Natural killer cell (primary cell): Measurements from ENCODE around the gene TIMM44. TPM values are rescaled to one million over a fixed set of nuclear protein-coding genes. Genes with fewer than 3 reads are reported as not detected.

Experiments used
- ATAC-seq, 3 donors: fragments of 150-1000 bp in 2 of 3; fragments of 200-7000 bp in 1 of 3; cut with Tn5 transposase; 1 replicate in 1 of 3; 2 replicates in 2 of 3; pipeline ENCODE4 v1.10.0; 2021; ENCODE audit warnings: mild to moderate bottlenecking in 2 of 3, moderate library complexity in 2 of 3
- DNase-seq, 2 donors: peaks; one replicate each; pipeline versions ENCODE4 v3.0.0 to v3.0.0-alpha.2; 2013 to 2021; ENCODE audit warnings: mixed read lengths in 1 of 2
- H3K27ac ChIP-seq: one replicate; pipeline ENCODE4 v1.5.1; 2013; ENCODE audit warnings: mild to moderate bottlenecking, low read length
- H3K27me3 ChIP-seq: one replicate; pipeline ENCODE4 v1.6.1; 2013; ENCODE audit warnings: low read length; ENCODE audit not compliant: control insufficient read depth, insufficient read depth
- H3K36me3 ChIP-seq: one replicate; pipeline ENCODE4 v1.6.1; 2013; ENCODE audit warnings: low read length; ENCODE audit not compliant: control insufficient read depth, insufficient read depth
- H3K4me1 ChIP-seq: one replicate; pipeline ENCODE4 v1.6.1; 2013; ENCODE audit warnings: low read length; ENCODE audit not compliant: control insufficient read depth, insufficient read depth
- H3K4me3 ChIP-seq: one replicate; pipeline ENCODE4 v1.5.1; 2013; ENCODE audit warnings: low read length
- H3K9me3 ChIP-seq: one replicate; pipeline ENCODE4 v1.6.1; 2013; ENCODE audit warnings: low read length; ENCODE audit not compliant: control insufficient read depth, insufficient read depth
- H3K27ac Mint-ChIP-seq, 2 donors: one replicate each; pipeline ENCODE4 v1.8.0; 2022; ENCODE audit warnings: mild to moderate bottlenecking in 2 of 2, mixed read lengths in 2 of 2, moderate library complexity in 1 of 2
- H3K27me3 Mint-ChIP-seq, 2 donors: one replicate each; pipeline ENCODE4 v1.8.0; 2022; ENCODE audit warnings: low read depth in 2 of 2, mixed read lengths in 2 of 2
- H3K36me3 Mint-ChIP-seq: one replicate; pipeline ENCODE4 v1.8.0; 2022; ENCODE audit warnings: mixed read lengths
- H3K4me1 Mint-ChIP-seq, 2 donors: one replicate each; pipeline ENCODE4 v1.8.0; 2022; ENCODE audit warnings: mixed read lengths in 2 of 2
- H3K4me3 Mint-ChIP-seq: one replicate; pipeline ENCODE4 v1.8.0; 2022; ENCODE audit warnings: mild to moderate bottlenecking, moderate library complexity, mixed read lengths
- H3K9me3 Mint-ChIP-seq, 2 donors: one replicate each; pipeline ENCODE4 v1.8.0; 2022; ENCODE audit warnings: mixed read lengths in 2 of 2
- CTCF ChIP-seq: fragments of 200-600 bp; IDR thresholded peaks from one replicate; pipeline ENCODE4 v1.8.0; 2022; ENCODE audit warnings: antibody characterized with exemption
- WGBS: methylation state at CpG from one replicate; pipeline ENCODE4 v1.1.7; 2013; ENCODE audit warnings: missing lambda C conversion rate; ENCODE audit not compliant: insufficient coverage; 5-methylcytosine and 5-hydroxymethylcytosine counted together
- intact Hi-C: fragments of 100-400 bp; cut with micrococcal nuclease; formaldehyde crosslinking; loops from one replicate; pipeline ENCODE4 v1.14.2; 2022
- total RNA-seq, 4 donors: library from RNA; stranded (reverse); fragments of 120-200 nt in 1 of 4; gene quantifications; one replicate each; pipeline versions ENCODE4 v1.2.3 to v1.2.4, GENCODE V29; 2013 to 2022

The TIMM44 gene
- total RNA-seq, 3 donors from 2014 or later (not counting 1 experiment from before 2014, with no cell fraction given): 83.3 to 116 (median 89.4) TPM

DNA sequence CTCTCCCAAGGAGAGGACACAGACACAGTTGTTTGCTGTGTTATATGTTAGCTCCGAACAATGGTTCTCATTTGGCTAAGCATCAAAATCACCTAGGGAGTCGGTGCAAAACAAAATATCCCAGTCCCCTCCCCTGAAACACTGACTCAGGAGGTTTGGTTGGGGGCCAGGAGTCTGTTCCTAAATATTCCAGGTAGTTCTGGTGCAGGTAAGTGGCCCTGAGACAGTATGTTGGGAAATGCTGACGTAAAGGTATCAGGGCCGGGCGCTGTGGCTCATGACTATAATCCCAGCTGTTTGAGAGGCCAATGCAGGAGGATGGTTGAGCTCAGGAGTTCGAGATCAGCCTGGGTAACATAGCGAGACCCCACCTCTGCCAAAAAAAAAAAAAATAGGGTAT is 42.1 kb downstream of the TIMM44 start:
- TF ChIP-seq CTCF: no peak
- intact Hi-C loops: no loop called here
- H3K4me3 ChIP-seq: no peak overlapping the region
- WGBS: 93% methylated on average over 5 of the region's 7 CpGs
- no peaks in the 10 kb centered on the region for H3K27me3 ChIP-seq
- ATAC-seq (no peak), DNase-seq (no peak)
- Mint-ChIP-seq H3K27me3 (peaks cover 0 to 6% of the 10 kb centered on the region in 2 donors), H3K9me3 (no peaks in the 10 kb centered on the region), H3K4me1 (peaks cover 20 to 34% of the 10 kb centered on the region in 2 donors), H3K4me3 (no peak overlapping the region), H3K36me3 (no peaks in the 10 kb centered on the region), H3K27ac (no peak overlapping the region)
- H3K4me1 ChIP-seq: peaks cover 28% of the 10 kb centered on the region
- H3K36me3 ChIP-seq: peaks cover 9% of the 10 kb centered on the region
- H3K9me3 ChIP-seq: no peaks in the 10 kb centered on the region
- no peak overlapping the region for H3K27ac ChIP-seq

- Mint-ChIP-seq H3K36me3 (no peaks in the 10 kb centered on the region), H3K27ac (no peak overlapping the region), H3K9me3 (no peaks in the 10 kb centered on the region), H3K27me3 (peaks cover 0 to 6% of the 10 kb centered on the region in 2 donors), H3K4me3 (no peak overlapping the region), H3K4me1 (peaks cover 20 to 30% of the 10 kb centered on the region in 2 donors)
- TF ChIP-seq CTCF: no peak
- DNase-seq (no peak), ATAC-seq (no peak)
- H3K4me3 ChIP-seq: no peak overlapping the region
- H3K27me3 ChIP-seq: no peaks in the 10 kb centered on the region
- intact Hi-C loops: no loop called here
- H3K36me3 ChIP-seq: peaks cover 5% of the 10 kb centered on the region
- H3K4me1 ChIP-seq: peaks cover 26% of the 10 kb centered on the region
- WGBS: 93% methylated on average over 3 of the region's 3 CpGs
- no peaks in the 10 kb centered on the region for H3K9me3 ChIP-seq
- no peak overlapping the region for H3K27ac ChIP-seq
Measured at GRCh38 chr19:7900931-7901330, 42.5 kb downstream of the TIMM44 start.

DNA sequence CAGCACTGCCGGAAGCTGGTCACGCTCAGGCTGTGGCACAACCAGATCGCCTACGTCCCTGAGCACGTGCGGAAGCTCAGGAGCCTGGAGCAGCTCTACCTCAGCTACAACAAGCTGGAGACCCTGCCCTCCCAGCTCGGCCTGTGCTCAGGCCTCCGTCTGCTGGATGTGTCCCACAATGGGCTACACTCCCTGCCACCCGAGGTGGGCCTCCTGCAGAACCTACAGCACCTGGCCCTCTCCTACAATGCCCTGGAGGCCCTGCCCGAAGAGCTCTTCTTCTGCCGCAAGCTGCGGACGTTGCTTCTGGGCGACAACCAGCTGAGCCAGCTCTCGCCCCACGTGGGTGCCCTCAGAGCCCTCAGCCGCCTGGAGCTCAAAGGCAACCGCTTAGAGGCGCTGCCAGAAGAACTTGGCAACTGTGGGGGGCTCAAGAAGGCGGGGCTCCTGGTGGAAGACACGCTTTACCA is 43.0 kb downstream of the TIMM44 start:
- ATAC-seq (no peak), DNase-seq (no peak)
- Mint-ChIP-seq H3K27me3 (peaks cover 0 to 6% of the 10 kb centered on the region in 2 donors), H3K36me3 (no peaks in the 10 kb centered on the region), H3K4me1 (peaks cover 20 to 25% of the 10 kb centered on the region in 2 donors), H3K9me3 (no peaks in the 10 kb centered on the region), H3K4me3 (no peak overlapping the region), H3K27ac (no peak overlapping the region)
- no peak overlapping the region for H3K27ac ChIP-seq
- WGBS: 89% methylated on average over 21 of the region's 21 CpGs
- H3K27me3 ChIP-seq: no peaks in the 10 kb centered on the region
- TF ChIP-seq CTCF: no peak
- no peak overlapping the region for H3K4me3 ChIP-seq
- peaks cover 21% of the 10 kb centered on the region for H3K4me1 ChIP-seq
- H3K36me3 ChIP-seq: peaks cover 4% of the 10 kb centered on the region
- no peaks in the 10 kb centered on the region for H3K9me3 ChIP-seq
- intact Hi-C loops: no loop called here

DNA sequence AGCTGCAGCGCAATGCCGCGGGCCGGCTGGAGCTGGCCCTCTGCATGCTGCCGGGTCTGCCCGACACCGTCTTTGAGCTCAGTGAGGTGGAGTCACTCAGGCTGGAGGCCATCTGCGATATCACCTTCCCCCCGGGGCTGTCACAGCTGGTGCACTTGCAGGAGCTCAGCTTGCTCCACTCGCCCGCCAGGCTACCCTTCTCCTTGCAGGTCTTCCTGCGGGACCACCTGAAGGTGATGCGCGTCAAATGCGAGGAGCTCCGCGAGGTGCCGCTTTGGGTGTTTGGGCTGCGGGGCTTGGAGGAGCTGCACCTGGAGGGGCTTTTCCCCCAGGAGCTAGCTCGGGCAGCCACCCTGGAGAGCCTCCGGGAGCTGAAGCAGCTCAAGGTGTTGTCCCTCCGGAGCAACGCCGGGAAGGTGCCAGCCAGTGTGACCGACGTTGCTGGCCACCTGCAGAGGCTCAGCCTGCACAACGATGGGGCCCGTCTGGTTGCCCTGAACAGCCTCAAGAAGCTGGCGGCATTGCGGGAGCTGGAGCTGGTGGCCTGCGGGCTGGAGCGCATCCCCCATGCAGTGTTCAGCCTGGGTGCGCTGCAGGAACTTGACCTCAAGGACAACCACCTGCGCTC is 43.6 kb downstream of the TIMM44 start:
- no peaks in the 10 kb centered on the region for H3K9me3 Mint-ChIP-seq
- H3K36me3 Mint-ChIP-seq: no peaks in the 10 kb centered on the region
- H3K4me1 ChIP-seq: peaks cover 15% of the 10 kb centered on the region
- no peaks in the 10 kb centered on the region for H3K36me3 ChIP-seq
- peaks cover 15 to 19% of the 10 kb centered on the region in 2 donors for H3K4me1 Mint-ChIP-seq
- H3K27ac Mint-ChIP-seq: no peak overlapping the region
- H3K27me3 Mint-ChIP-seq: peaks cover 0 to 6% of the 10 kb centered on the region in 2 donors
- no peak for ATAC-seq
- no peak for TF ChIP-seq CTCF
- H3K4me3 ChIP-seq: no peak overlapping the region
- WGBS: 92% methylated on average over 34 of the region's 34 CpGs
- H3K27me3 ChIP-seq: no peaks in the 10 kb centered on the region
- H3K9me3 ChIP-seq: no peaks in the 10 kb centered on the region
- H3K4me3 Mint-ChIP-seq: no peak overlapping the region
- H3K27ac ChIP-seq: no peak overlapping the region
- intact Hi-C loops: no loop called here
- no peak for DNase-seq
